Naive B cell (primary cell): ENCODE measurements around the gene RFC2. TPM values are rescaled to one million over a fixed set of nuclear protein-coding genes. Genes with fewer than 3 reads are reported as not detected.
"Not testable (repeated sequence)": the region's sequence is repeated elsewhere in the genome, so short reads cannot be mapped to it uniquely, and the experiment has no call there.

Experiments
- ATAC-seq, 2 donors: fragments of 150-1000 bp; cut with Tn5 transposase; 2 replicates each; pipeline ENCODE4 v1.10.0; 2021; ENCODE audit warnings: low read depth in 2 of 2, mild to moderate bottlenecking in 2 of 2, moderate library complexity in 2 of 2
- DNase-seq: peaks from one replicate; pipeline ENCODE4 v3.0.0; 2022
- H3K27ac Mint-ChIP-seq, 6 donors: one replicate each; pipeline ENCODE4 v1.8.0; 2020 to 2022; ENCODE audit warnings: mild to moderate bottlenecking in 6 of 6, mixed read lengths in 6 of 6, moderate library complexity in 5 of 6, inconsistent platforms in 2 of 6
- H3K27me3 Mint-ChIP-seq, 3 donors: one replicate each; pipeline ENCODE4 v1.8.0; 2021 to 2022; ENCODE audit warnings: mixed read lengths in 3 of 3, mild to moderate bottlenecking in 1 of 3
- H3K36me3 Mint-ChIP-seq, 2 donors: one replicate each; pipeline ENCODE4 v1.8.0; 2020 to 2022; ENCODE audit warnings: mixed read lengths in 2 of 2, inconsistent platforms in 1 of 2, mild to moderate bottlenecking in 1 of 2
- H3K4me1 Mint-ChIP-seq, 3 donors: one replicate each; pipeline ENCODE4 v1.8.0; 2020 to 2022; ENCODE audit warnings: mixed read lengths in 3 of 3, inconsistent platforms in 1 of 3, mild to moderate bottlenecking in 1 of 3, moderate library complexity in 1 of 3
- H3K4me3 Mint-ChIP-seq, 8 donors: one replicate each; pipeline ENCODE4 v1.8.0; 2020 to 2022; ENCODE audit warnings: mild to moderate bottlenecking in 8 of 8, mixed read lengths in 8 of 8, moderate library complexity in 8 of 8, inconsistent platforms in 2 of 8
- H3K9me3 Mint-ChIP-seq, 7 donors: one replicate each; pipeline ENCODE4 v1.8.0; 2020 to 2022; ENCODE audit warnings: mixed read lengths in 7 of 7, mild to moderate bottlenecking in 5 of 7, inconsistent platforms in 2 of 7, moderate library complexity in 1 of 7
- polyA plus RNA-seq, 6 donors: library from polyadenylated mRNA; unstranded; fragments of 300-500 nt; fragmentation: Illumina TruSeq; gene quantifications; one replicate each; pipeline ENCODE4 v1.2.3, GENCODE V29; 2021; ENCODE audit warnings: low read depth in 6 of 6

RFC2 gene
- polyA plus RNA-seq, 6 donors from 2014 or later: 42.7 to 61.4 (median 51.9) TPM

GRCh38 chr7:74217455-74218342 is 36.5 kb downstream of the RFC2 start:
- Mint-ChIP-seq H3K4me3 (peak overlapping the region; percentile 44 to 93 (median 88)), H3K4me1 (peaks cover 35 to 58% (median 50%) of the 10 kb centered on the region in 3 donors), H3K9me3 (no peaks in the 10 kb centered on the region), H3K27ac (peak overlapping the region; percentile 91 to 98 (median 94)), H3K36me3 (peaks cover 6 to 9% of the 10 kb centered on the region in 2 donors), H3K27me3 (no peaks in the 10 kb centered on the region)
- ATAC-seq: peak; percentile 84
- DNase-seq: peak; percentile 71

DNA sequence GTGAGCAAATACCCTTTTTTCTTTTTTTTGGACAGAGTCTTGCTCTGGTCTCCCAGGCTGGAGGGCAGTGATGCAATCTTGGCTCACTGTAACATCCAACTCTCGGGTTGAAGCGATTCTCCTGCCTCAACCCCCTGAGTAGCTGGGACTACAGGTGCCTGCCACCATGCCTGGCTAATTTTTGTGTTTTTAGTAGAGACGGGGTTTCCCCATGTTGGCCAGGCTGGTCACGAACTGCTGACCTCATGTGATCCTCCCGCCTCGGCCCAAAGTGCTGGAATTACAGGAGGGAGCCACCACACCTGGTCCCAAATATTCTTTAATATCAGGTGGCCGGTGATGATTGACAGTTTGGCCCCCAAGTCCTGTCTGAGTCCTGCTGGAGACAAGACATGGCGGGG is 37.8 kb downstream of the RFC2 start:
- Mint-ChIP-seq H3K4me3 (peak overlapping the region; percentile 44 to 93 (median 88)), H3K27ac (peak overlapping the region; percentile 63 to 94 (median 92)), H3K9me3 (no peaks in the 10 kb centered on the region), H3K4me1 (peaks cover 36 to 66% (median 53%) of the 10 kb centered on the region in 3 donors), H3K36me3 (peaks cover 6 to 9% of the 10 kb centered on the region in 2 donors), H3K27me3 (no peaks in the 10 kb centered on the region)
- DNase-seq (no peak), ATAC-seq (peak in 1 of 2 donors; percentile 20)

- peak overlapping the region; percentile 23 to 91 (median 84) for H3K4me3 Mint-ChIP-seq
- ATAC-seq: no peak
- peaks cover 36 to 66% (median 53%) of the 10 kb centered on the region in 3 donors for H3K4me1 Mint-ChIP-seq
- peak overlapping the region; percentile 63 to 94 (median 92) for H3K27ac Mint-ChIP-seq
- peaks cover 6 to 9% of the 10 kb centered on the region in 2 donors for H3K36me3 Mint-ChIP-seq
- H3K27me3 Mint-ChIP-seq: no peaks in the 10 kb centered on the region
- no peaks in the 10 kb centered on the region for H3K9me3 Mint-ChIP-seq
- DNase-seq: no peak
Measured at GRCh38 chr7:74215921-74216320, 38.3 kb downstream of the RFC2 start.

DNA sequence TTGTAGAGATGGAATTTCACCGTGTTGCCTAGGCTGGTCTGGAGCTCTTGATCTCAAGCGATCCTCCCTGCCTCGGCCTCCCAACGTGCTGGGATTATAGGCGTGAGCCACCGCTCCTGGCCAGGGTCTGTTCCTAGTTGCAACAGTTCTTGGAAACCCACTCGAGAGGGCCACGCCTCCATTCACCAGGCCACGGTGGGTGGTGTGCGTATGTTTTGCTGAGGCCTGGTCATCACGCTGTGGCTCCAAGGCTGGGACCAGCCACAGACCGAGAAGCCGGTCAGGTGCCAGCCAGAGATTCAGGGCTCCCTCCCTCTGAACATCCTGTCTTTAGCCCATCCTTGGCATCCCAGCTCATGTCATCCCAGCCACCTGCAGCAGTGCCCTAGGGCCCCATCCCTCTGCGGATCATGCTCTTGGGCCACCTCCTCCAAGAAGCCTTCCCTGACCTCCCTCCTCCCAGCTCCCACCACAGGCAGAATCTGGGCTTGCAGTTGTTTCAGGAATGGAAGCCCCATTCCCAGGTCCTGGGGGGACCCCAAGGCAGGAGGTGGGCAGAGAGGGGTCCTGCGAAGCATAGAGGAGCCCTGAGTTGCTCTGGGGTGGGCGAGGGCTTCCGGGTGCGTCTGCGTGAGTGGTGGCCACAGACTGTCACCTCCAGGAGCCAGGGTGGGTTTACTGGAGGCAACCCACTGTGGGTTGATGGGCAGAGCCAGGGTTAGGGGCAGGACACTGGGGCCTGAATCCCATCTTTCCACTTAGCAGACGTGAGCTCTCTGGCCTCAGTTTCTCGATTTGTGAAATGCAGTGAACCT is 39.2 kb downstream of the RFC2 start:
- ATAC-seq: no peak
- H3K4me3 Mint-ChIP-seq: peak overlapping the region; percentile 44 to 90 (median 82)

DNA sequence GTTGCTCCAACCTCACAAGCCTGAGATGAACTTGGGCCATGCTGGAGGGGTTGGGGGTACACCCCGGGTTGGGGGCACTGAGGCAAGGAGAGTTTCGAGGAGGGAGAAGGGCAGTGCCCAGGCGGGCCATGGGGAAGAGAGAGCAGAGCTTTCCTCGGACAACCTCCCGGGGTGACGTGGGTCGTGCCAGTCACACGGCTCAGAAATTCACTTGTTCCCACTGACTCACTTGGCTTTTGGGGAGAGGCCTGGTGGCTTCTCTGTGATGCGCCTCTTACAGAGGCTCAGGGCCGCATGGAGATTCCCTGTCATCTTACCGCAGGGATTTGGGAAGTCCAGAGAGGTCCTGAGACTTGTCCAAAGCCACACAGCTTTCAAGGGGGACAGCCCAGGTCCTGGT is 41.5 kb downstream of the RFC2 start:
- no peaks in the 10 kb centered on the region for H3K27me3 Mint-ChIP-seq
- no peak for ATAC-seq
- H3K27ac Mint-ChIP-seq: peak overlapping the region in 5 of 6 donors; percentile 42 to 94 (median 87)
- H3K4me3 Mint-ChIP-seq: peak overlapping the region; percentile 29 to 96 (median 83)
- DNase-seq: no peak
- peaks cover 39 to 64% (median 48%) of the 10 kb centered on the region in 3 donors for H3K4me1 Mint-ChIP-seq
- H3K36me3 Mint-ChIP-seq: peaks cover 0 to 1% of the 10 kb centered on the region in 2 donors
- H3K9me3 Mint-ChIP-seq: no peaks in the 10 kb centered on the region

More for the DNA sequence above, 39.2 kb downstream of the RFC2 start:
- no peak for DNase-seq
- Mint-ChIP-seq H3K9me3 (no peaks in the 10 kb centered on the region), H3K4me1 (peaks cover 36 to 63% (median 53%) of the 10 kb centered on the region in 3 donors), H3K27me3 (no peaks in the 10 kb centered on the region), H3K27ac (peak overlapping the region; percentile 68 to 94 (median 90)), H3K36me3 (peaks cover 6 to 9% of the 10 kb centered on the region in 2 donors)

- peak overlapping the region in 2 of 6 donors; percentile 87 to 91 for H3K27ac Mint-ChIP-seq
- peaks cover 31 to 61% (median 51%) of the 10 kb centered on the region in 3 donors for H3K4me1 Mint-ChIP-seq
- H3K9me3 Mint-ChIP-seq, DNase-seq, H3K27me3 Mint-ChIP-seq, ATAC-seq, H3K36me3 Mint-ChIP-seq: not testable (repeated sequence)
- peak overlapping the region in 7 of 8 donors; percentile 10 to 96 (median 83) for H3K4me3 Mint-ChIP-seq
Measured at GRCh38 chr7:74208241-74208640, 46.0 kb downstream of the RFC2 start.

DNA sequence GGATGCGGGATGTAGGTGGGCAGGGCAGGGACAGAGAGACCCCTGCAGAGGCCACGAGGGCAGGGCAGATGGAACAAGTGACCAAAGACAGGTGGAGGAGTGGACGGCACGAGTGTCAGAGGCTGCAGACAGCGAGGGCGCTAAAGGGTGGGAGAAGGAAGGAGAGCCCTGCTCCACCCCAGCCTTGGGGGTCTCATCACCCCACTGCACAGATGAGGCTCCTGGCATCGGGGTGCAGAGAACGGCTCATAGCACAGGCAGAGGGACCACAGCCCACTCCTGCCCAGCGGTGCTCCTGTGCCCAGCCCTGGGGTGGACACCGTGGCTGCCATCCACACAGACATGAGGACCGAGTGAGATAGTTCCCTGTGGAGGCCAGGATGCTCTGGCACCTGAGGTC is 46.6 kb downstream of the RFC2 start:
- no peak for DNase-seq
- ATAC-seq: no peak
- peak overlapping the region in 3 of 6 donors; percentile 5 to 75 (median 58) for H3K27ac Mint-ChIP-seq

DNA sequence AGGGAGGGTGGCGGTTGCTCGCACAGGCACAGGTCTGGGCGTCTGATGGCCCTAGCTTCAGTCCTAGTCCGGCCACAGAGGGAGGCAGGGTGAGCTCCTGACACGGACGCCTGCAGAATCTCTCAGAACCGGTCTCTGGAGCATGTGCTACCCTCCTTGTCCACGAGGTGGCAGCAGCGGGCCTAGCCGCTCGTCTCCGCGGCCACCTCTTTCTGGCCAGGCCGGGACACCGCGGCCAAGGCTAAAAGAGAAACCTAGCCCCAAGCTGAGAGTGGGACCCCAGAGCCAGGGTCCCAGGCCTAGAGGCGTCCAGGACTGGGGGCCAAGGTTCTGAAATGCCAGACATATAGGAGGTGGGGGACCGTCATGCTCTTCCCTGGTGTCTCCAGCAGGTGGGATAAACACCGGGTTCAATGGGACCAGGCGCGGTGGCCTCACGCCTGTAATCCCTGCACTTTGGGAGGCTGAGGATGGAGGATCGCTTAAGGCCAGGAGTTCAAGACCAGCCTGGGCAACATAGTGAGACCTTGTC is 47.5 kb downstream of the RFC2 start:
- H3K36me3 Mint-ChIP-seq: no peaks in the 10 kb centered on the region

More for the DNA sequence above, 46.6 kb downstream of the RFC2 start:
- peaks cover 30 to 60% (median 50%) of the 10 kb centered on the region in 3 donors for H3K4me1 Mint-ChIP-seq
- H3K4me3 Mint-ChIP-seq: peak overlapping the region in 6 of 8 donors; percentile 52 to 90 (median 64)
- H3K9me3 Mint-ChIP-seq: no peaks in the 10 kb centered on the region
- no peaks in the 10 kb centered on the region for H3K36me3 Mint-ChIP-seq
- H3K27me3 Mint-ChIP-seq: no peaks in the 10 kb centered on the region

GRCh38 chr7:74206052-74206451 is 48.1 kb downstream of the RFC2 start:
- H3K36me3 Mint-ChIP-seq, ATAC-seq, H3K27me3 Mint-ChIP-seq, H3K9me3 Mint-ChIP-seq, DNase-seq: not testable (repeated sequence)
- Mint-ChIP-seq H3K4me3 (peak overlapping the region; percentile 29 to 92 (median 60)), H3K27ac (peak overlapping the region in 3 of 6 donors; percentile 32 to 78 (median 57)), H3K4me1 (peaks cover 27 to 53% (median 46%) of the 10 kb centered on the region in 3 donors)

More for the DNA sequence above, 47.5 kb downstream of the RFC2 start:
- Mint-ChIP-seq H3K4me3 (peak overlapping the region; percentile 58 to 92 (median 74)), H3K9me3 (no peaks in the 10 kb centered on the region), H3K27me3 (no peaks in the 10 kb centered on the region), H3K27ac (peak overlapping the region; percentile 5 to 62 (median 43)), H3K4me1 (peaks cover 27 to 56% (median 46%) of the 10 kb centered on the region in 3 donors)
- ATAC-seq (peak; percentile 22 to 43), DNase-seq (peak; percentile 79)

- no peaks in the 10 kb centered on the region for H3K9me3 Mint-ChIP-seq
- peak overlapping the region in 1 of 6 donors; percentile 34 for H3K27ac Mint-ChIP-seq
- peaks cover 23 to 47% (median 40%) of the 10 kb centered on the region in 3 donors for H3K4me1 Mint-ChIP-seq
- DNase-seq (no peak), ATAC-seq (no peak)
- no peaks in the 10 kb centered on the region for H3K27me3 Mint-ChIP-seq
- no peaks in the 10 kb centered on the region for H3K36me3 Mint-ChIP-seq
- H3K4me3 Mint-ChIP-seq: peak overlapping the region in 2 of 8 donors; percentile 21 to 46
Measured at GRCh38 chr7:74203956-74204618, 50.1 kb downstream of the RFC2 start.

DNA sequence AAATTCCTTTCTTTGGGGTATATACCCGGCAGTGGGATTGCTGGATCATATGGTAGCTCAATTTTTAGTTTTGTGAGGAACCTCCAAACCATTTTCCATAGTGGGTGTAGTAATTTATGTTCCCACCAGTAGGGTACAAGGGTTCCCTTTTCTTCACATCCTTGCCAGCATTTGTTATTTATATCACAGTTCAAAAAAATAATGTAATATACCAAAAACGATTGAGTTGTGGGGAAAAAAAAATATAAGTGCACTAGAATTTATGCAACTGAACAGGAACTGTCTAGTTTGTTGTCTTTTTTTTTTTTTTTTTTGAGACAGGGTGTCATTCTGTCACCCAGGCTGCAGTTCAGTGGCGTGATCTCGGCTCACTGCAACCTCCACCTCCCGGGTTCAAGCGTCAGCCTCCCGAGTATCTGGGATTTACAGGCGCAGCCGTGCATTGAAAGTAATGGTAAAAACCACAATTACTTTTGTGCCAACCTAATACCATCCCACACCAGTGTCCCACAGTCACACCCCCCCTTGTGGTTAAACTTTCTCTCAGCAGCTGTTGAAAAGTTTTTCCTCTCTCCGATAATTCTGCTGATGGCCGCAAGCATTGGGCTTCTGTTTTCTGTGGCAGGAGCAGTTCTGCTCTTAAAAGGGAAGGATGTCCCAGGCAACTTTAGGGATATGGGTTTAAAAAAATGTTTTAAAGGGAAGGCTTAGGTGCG is 51.2 kb downstream of the RFC2 start:
- Mint-ChIP-seq H3K4me3 (no peak overlapping the region), H3K27me3 (no peaks in the 10 kb centered on the region), H3K27ac (peak overlapping the region in 3 of 6 donors; percentile 26 to 34 (median 30)), H3K9me3 (no peaks in the 10 kb centered on the region), H3K4me1 (peaks cover 18 to 39% (median 32%) of the 10 kb centered on the region in 3 donors), H3K36me3 (no peaks in the 10 kb centered on the region)
- DNase-seq (peak; percentile 54), ATAC-seq (peak; percentile 53 to 59)
